SK-N-SH treated with all-trans-retinoic acid at 6 μM for 48 hours (cell line): ENCODE data around the gene PREB.

ENCODE experiments used
- ARNTL ChIP-seq: fragments of 450-650 bp; formaldehyde crosslinking; IDR thresholded peaks from 2 replicates; pipeline ENCODE4 v1.5.0; 2020; ENCODE audit warnings: low read depth, mild to moderate bottlenecking, moderate library complexity, borderline replicate concordance
- CSDC2 ChIP-seq: fragments of 250-450 bp; sonication (Bioruptor Pico); IDR thresholded peaks from 2 replicates; pipeline ENCODE4 v1.5.0; 2020; ENCODE audit warnings: mild to moderate bottlenecking, moderate library complexity
- CSRNP3 ChIP-seq: fragments of 250-450 bp; sonication (Bioruptor Pico); IDR thresholded peaks from 2 replicates; pipeline ENCODE4 v1.5.1; 2021; ENCODE audit warnings: mild to moderate bottlenecking, moderate library complexity
- ESRRG ChIP-seq: fragments of 250-450 bp; sonication (Bioruptor Pico); IDR thresholded peaks from 2 replicates; pipeline ENCODE4 v1.6.1; 2021; ENCODE audit warnings: mild to moderate bottlenecking
- ISL1 ChIP-seq: fragments of 250-450 bp; sonication (Bioruptor Pico); IDR thresholded peaks from 2 replicates; pipeline ENCODE4 v2.1.2; 2022; ENCODE audit warnings: mild to moderate bottlenecking, moderate library complexity
- PATZ1 ChIP-seq: fragments of 250-450 bp; sonication (Bioruptor Pico); IDR thresholded peaks from 2 replicates; pipeline ENCODE4 v1.8.0; 2020; ENCODE audit warnings: mild to moderate bottlenecking, moderate library complexity, borderline replicate concordance
- RARB ChIP-seq: fragments of 250-450 bp; sonication (Bioruptor Pico); IDR thresholded peaks from 2 replicates; pipeline ENCODE4 v1.8.0; 2021; ENCODE audit warnings: mild to moderate bottlenecking, moderate library complexity
- SNAI2 ChIP-seq: fragments of 250-450 bp; sonication (Bioruptor Pico); IDR thresholded peaks from 2 replicates; pipeline ENCODE4 v1.5.0; 2020; ENCODE audit warnings: mild to moderate bottlenecking, moderate library complexity
- TCF4 ChIP-seq: fragments of 250-450 bp; sonication (Bioruptor Pico); IDR thresholded peaks from 2 replicates; pipeline ENCODE4 v1.8.0; 2021; ENCODE audit warnings: mild to moderate bottlenecking, moderate library complexity, borderline replicate concordance
- ZC3H10 ChIP-seq: fragments of 250-450 bp; sonication (Bioruptor Pico); IDR thresholded peaks from 2 replicates; pipeline ENCODE4 v1.5.1; 2021; ENCODE audit warnings: mild to moderate bottlenecking, moderate library complexity
- ZFP3 ChIP-seq: fragments of 250-450 bp; sonication (Bioruptor Pico); IDR thresholded peaks from 2 replicates; pipeline ENCODE4 v1.5.0; 2020; ENCODE audit warnings: mild to moderate bottlenecking, moderate library complexity
- ZFP30 ChIP-seq: fragments of 450-650 bp; formaldehyde crosslinking; IDR thresholded peaks from 2 replicates; pipeline ENCODE4 v1.5.0; 2022; ENCODE audit warnings: mild to moderate bottlenecking, moderate library complexity
- ZNF565 ChIP-seq: fragments of 450-650 bp; formaldehyde crosslinking; conservative IDR thresholded peaks from 2 replicates; pipeline ENCODE4 v1.5.0; 2020; ENCODE audit warnings: low read depth, mild to moderate bottlenecking, moderate library complexity
- ZNF70 ChIP-seq: fragments of 450-650 bp; formaldehyde crosslinking; IDR thresholded peaks from 2 replicates; pipeline ENCODE4 v1.5.0; 2020; ENCODE audit warnings: mild to moderate bottlenecking, moderate library complexity

GRCh38 chr2:27179344-27180000, 45.0 kb upstream of the PREB start:
- TF ChIP-seq ZNF565 (no peak), ZFP30 (no peak), TCF4 (CRISPR knock-in tag) (no peak), RARB (CRISPR knock-in tag) (no peak), ZFP3 (CRISPR knock-in tag) (no peak), CSRNP3 (CRISPR knock-in tag) (no peak), ZNF70 (CRISPR knock-in tag) (no peak), ZC3H10 (no peak), ISL1 (no peak), ARNTL (no peak), PATZ1 (CRISPR knock-in tag) (no peak), CSDC2 (CRISPR knock-in tag) (no peak), ESRRG (no peak), SNAI2 (CRISPR knock-in tag) (no peak)
